CD4-positive, CD25-positive, alpha-beta regulatory T cell (primary cell): Measurements from ENCODE around the gene DHTKD1. TPM values are rescaled to one million over a fixed set of nuclear protein-coding genes. Genes with fewer than 3 reads are reported as not detected.

Experiments used
- ATAC-seq, 2 donors: fragments of 150-1000 bp; cut with Tn5 transposase; one replicate each; pipeline ENCODE4 v1.10.0; 2021; ENCODE audit warnings: low read depth in 2 of 2, moderate number of reproducible peaks in 2 of 2, moderate library complexity in 1 of 2
- DNase-seq, 3 donors: peaks; one replicate each; pipeline versions ENCODE4 v3.0.0 to v3.0.0-alpha.2; 2012 to 2022; ENCODE audit warnings: mixed read lengths in 1 of 3
- H3K27ac ChIP-seq: one replicate; pipeline ENCODE4 v1.7.0; 2013; ENCODE audit warnings: mild to moderate bottlenecking, low read length; ENCODE audit not compliant: insufficient read depth, poor library complexity, severe bottlenecking
- H3K27me3 ChIP-seq: one replicate; pipeline ENCODE4 v1.7.0; 2013; ENCODE audit warnings: low read length; ENCODE audit not compliant: control insufficient read depth, insufficient read depth
- H3K36me3 ChIP-seq: one replicate; pipeline ENCODE4 v1.7.0; 2013; ENCODE audit warnings: mild to moderate bottlenecking, low read length, moderate library complexity; ENCODE audit not compliant: control insufficient read depth, insufficient read depth
- H3K4me1 ChIP-seq: 2 replicates; pipeline ENCODE4 v1.7.0; 2013; ENCODE audit warnings: mild to moderate bottlenecking, low read length; ENCODE audit not compliant: insufficient read depth, control insufficient read depth, poor library complexity, severe bottlenecking
- H3K4me3 ChIP-seq: one replicate; pipeline ENCODE4 v1.7.0; 2013; ENCODE audit warnings: low read depth, mild to moderate bottlenecking, low read length, moderate library complexity
- H3K9me3 ChIP-seq, 2 experiments: 1 replicate in 1 of 2; 2 replicates in 1 of 2; pipeline ENCODE4 v1.7.0; 2013; ENCODE audit warnings: low read length in 2 of 2, mild to moderate bottlenecking in 1 of 2, moderate library complexity in 1 of 2; ENCODE audit not compliant: control insufficient read depth in 2 of 2
- H3K27ac Mint-ChIP-seq, 3 donors: one replicate each; pipeline ENCODE4 v1.8.0; 2020 to 2022; ENCODE audit warnings: mild to moderate bottlenecking in 3 of 3, mixed read lengths in 3 of 3, moderate library complexity in 2 of 3
- H3K27me3 Mint-ChIP-seq: one replicate; pipeline ENCODE4 v1.8.0; 2022; ENCODE audit warnings: mild to moderate bottlenecking, mixed read lengths
- H3K36me3 Mint-ChIP-seq: one replicate; pipeline ENCODE4 v1.8.0; 2020; ENCODE audit warnings: mixed read lengths
- H3K4me1 Mint-ChIP-seq, 4 donors: one replicate each; pipeline ENCODE4 v1.8.0; 2020 to 2022; ENCODE audit warnings: mixed read lengths in 4 of 4, mild to moderate bottlenecking in 1 of 4
- H3K4me3 Mint-ChIP-seq, 4 donors: one replicate each; pipeline ENCODE4 v1.8.0; 2020 to 2022; ENCODE audit warnings: mild to moderate bottlenecking in 4 of 4, mixed read lengths in 4 of 4, moderate library complexity in 3 of 4
- H3K9me3 Mint-ChIP-seq, 7 donors: one replicate each; pipeline ENCODE4 v1.8.0; 2020 to 2022; ENCODE audit warnings: mixed read lengths in 7 of 7, mild to moderate bottlenecking in 3 of 7, moderate library complexity in 2 of 7
- polyA plus RNA-seq, 4 donors: library from polyadenylated mRNA; unstranded; fragments of 300-500 nt; fragmentation: Illumina TruSeq; gene quantifications; one replicate each; pipeline ENCODE4 v1.2.3, GENCODE V29; 2021
- total RNA-seq: library from RNA; stranded (reverse); gene quantifications from one replicate; pipeline ENCODE4 v1.2.3, GENCODE V29; 2022

The DHTKD1 gene
- total and polyA plus RNA-seq, 5 donors from 2014 or later = 6.0 to 18.9 (median 8.7) TPM

DNA sequence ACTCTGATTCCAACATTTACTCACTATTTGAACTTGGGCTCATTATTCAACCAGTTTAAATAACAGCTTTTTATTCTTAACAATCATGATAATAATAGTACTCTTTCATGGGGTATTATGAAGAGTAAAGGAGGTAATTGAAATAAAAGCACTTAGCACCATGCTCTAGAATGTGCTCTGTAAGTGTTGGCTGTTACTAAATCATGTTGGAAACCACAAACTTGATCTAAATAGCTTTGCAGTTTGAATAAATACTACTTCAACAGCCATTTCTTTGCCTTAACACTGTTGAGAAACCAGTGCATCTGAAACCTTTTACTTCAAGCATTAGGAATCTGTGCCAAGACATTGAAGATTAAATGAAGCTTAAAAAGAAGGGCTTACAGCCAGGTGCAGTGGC, 18.2 kb upstream of the DHTKD1 start:
- Histone ChIP-seq H3K9me3 (no peaks in the 10 kb centered on the region), H3K4me3 (no peak overlapping the region), H3K4me1 (no peaks in the 10 kb centered on the region), H3K36me3 (no peaks in the 10 kb centered on the region), H3K27me3 (no peaks in the 10 kb centered on the region), H3K27ac (no peak overlapping the region)
- H3K27me3 Mint-ChIP-seq = peaks cover 5% of the 10 kb centered on the region
- H3K36me3 Mint-ChIP-seq = no peaks in the 10 kb centered on the region
- DNase-seq = no peak
- peak overlapping the region in 1 of 3 donors; percentile 9 for H3K27ac Mint-ChIP-seq
- peak overlapping the region in 1 of 4 donors; percentile 6 for H3K4me3 Mint-ChIP-seq
- peaks cover 0 to 2% (median 0%) of the 10 kb centered on the region in 7 donors for H3K9me3 Mint-ChIP-seq
- peaks cover 0 to 8% (median 1%) of the 10 kb centered on the region in 4 donors for H3K4me1 Mint-ChIP-seq
- no peak for ATAC-seq

GRCh38 chr10:12051241-12051640, 17.5 kb upstream of the DHTKD1 start:
- Histone ChIP-seq H3K4me1 (no peaks in the 10 kb centered on the region), H3K27ac (no peak overlapping the region), H3K9me3 (no peaks in the 10 kb centered on the region), H3K36me3 (no peaks in the 10 kb centered on the region), H3K27me3 (no peaks in the 10 kb centered on the region), H3K4me3 (no peak overlapping the region)
- peaks cover 5% of the 10 kb centered on the region for H3K27me3 Mint-ChIP-seq
- no peak for ATAC-seq
- peaks cover 0 to 8% (median 1%) of the 10 kb centered on the region in 4 donors for H3K4me1 Mint-ChIP-seq
- no peaks in the 10 kb centered on the region for H3K36me3 Mint-ChIP-seq
- peak overlapping the region in 1 of 3 donors; percentile 38 for H3K27ac Mint-ChIP-seq
- no peak overlapping the region for H3K4me3 Mint-ChIP-seq
- DNase-seq = no peak
- peaks cover 0 to 2% (median 0%) of the 10 kb centered on the region in 7 donors for H3K9me3 Mint-ChIP-seq

- H3K36me3 Mint-ChIP-seq = no peaks in the 10 kb centered on the region
- Histone ChIP-seq H3K4me1 (no peaks in the 10 kb centered on the region), H3K36me3 (no peaks in the 10 kb centered on the region), H3K9me3 (no peaks in the 10 kb centered on the region), H3K27ac (no peak overlapping the region), H3K4me3 (no peak overlapping the region), H3K27me3 (no peaks in the 10 kb centered on the region)
- H3K27ac Mint-ChIP-seq = no peak overlapping the region
- no peak overlapping the region for H3K4me3 Mint-ChIP-seq
- DNase-seq (no peak), ATAC-seq (no peak)
- H3K9me3 Mint-ChIP-seq = no peaks in the 10 kb centered on the region
- peaks cover 0 to 8% (median 1%) of the 10 kb centered on the region in 4 donors for H3K4me1 Mint-ChIP-seq
- H3K27me3 Mint-ChIP-seq = no peaks in the 10 kb centered on the region
These were observed 13.0 kb upstream of the DHTKD1 start for GRCh38 chr10:12055732-12056131.

GRCh38 chr10:12056748-12057147, 12.0 kb upstream of the DHTKD1 start:
- H3K9me3 ChIP-seq = no peaks in the 10 kb centered on the region
- H3K27ac ChIP-seq = no peak overlapping the region
- Mint-ChIP-seq H3K27ac (peak overlapping the region in 1 of 3 donors; percentile 42), H3K9me3 (no peaks in the 10 kb centered on the region), H3K27me3 (no peaks in the 10 kb centered on the region), H3K36me3 (no peaks in the 10 kb centered on the region), H3K4me3 (no peak overlapping the region), H3K4me1 (peaks cover 0 to 8% (median 0%) of the 10 kb centered on the region in 4 donors)
- no peaks in the 10 kb centered on the region for H3K4me1 ChIP-seq
- ATAC-seq (no peak), DNase-seq (no peak)
- H3K36me3 ChIP-seq = no peaks in the 10 kb centered on the region
- H3K27me3 ChIP-seq = no peaks in the 10 kb centered on the region
- no peak overlapping the region for H3K4me3 ChIP-seq

- no peak overlapping the region for H3K27ac ChIP-seq
- no peaks in the 10 kb centered on the region for H3K36me3 Mint-ChIP-seq
- no peaks in the 10 kb centered on the region for H3K4me1 Mint-ChIP-seq
- DNase-seq (no peak), ATAC-seq (no peak)
- no peak overlapping the region for H3K4me3 ChIP-seq
- H3K36me3 ChIP-seq = no peaks in the 10 kb centered on the region
- no peak overlapping the region for H3K4me3 Mint-ChIP-seq
- no peaks in the 10 kb centered on the region for H3K4me1 ChIP-seq
- H3K27me3 ChIP-seq = no peaks in the 10 kb centered on the region
- no peaks in the 10 kb centered on the region for H3K9me3 ChIP-seq
- no peaks in the 10 kb centered on the region for H3K27me3 Mint-ChIP-seq
- no peaks in the 10 kb centered on the region for H3K9me3 Mint-ChIP-seq
- no peak overlapping the region for H3K27ac Mint-ChIP-seq
These were observed 7.6 kb upstream of the DHTKD1 start for GRCh38 chr10:12061124-12061523.

- Histone ChIP-seq H3K27ac (no peak overlapping the region), H3K4me3 (no peak overlapping the region), H3K9me3 (no peaks in the 10 kb centered on the region), H3K27me3 (no peaks in the 10 kb centered on the region), H3K36me3 (no peaks in the 10 kb centered on the region), H3K4me1 (peaks cover 1% of the 10 kb centered on the region)
- Mint-ChIP-seq H3K27ac (no peak overlapping the region), H3K4me1 (peaks cover 0 to 5% (median 2%) of the 10 kb centered on the region in 4 donors), H3K4me3 (no peak overlapping the region), H3K36me3 (no peaks in the 10 kb centered on the region), H3K9me3 (no peaks in the 10 kb centered on the region), H3K27me3 (no peaks in the 10 kb centered on the region)
- no peak for ATAC-seq
- no peak for DNase-seq
These were observed 5.8 kb upstream of the DHTKD1 start for GRCh38 chr10:12062754-12063482.

DNA sequence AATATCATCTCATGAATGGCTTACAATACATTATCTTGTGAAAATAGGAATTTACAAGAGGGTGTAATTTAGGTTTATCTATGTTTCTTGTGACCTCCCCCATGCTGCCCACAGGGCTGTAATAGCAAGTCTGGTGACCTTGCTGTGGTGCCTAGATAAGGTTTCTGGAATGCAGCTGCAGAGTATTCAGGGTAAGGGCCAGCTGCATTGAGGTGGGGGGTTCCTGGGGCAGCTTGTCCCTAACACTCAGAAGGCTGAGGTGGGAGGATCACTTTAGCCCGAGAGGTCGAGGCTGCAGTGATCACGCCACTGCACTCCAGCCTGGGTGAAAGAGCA, 5.3 kb upstream of the DHTKD1 start:
- Histone ChIP-seq H3K36me3 (no peaks in the 10 kb centered on the region), H3K27ac (no peak overlapping the region), H3K27me3 (no peaks in the 10 kb centered on the region), H3K4me3 (no peak overlapping the region), H3K9me3 (no peaks in the 10 kb centered on the region), H3K4me1 (peaks cover 7% of the 10 kb centered on the region)
- ATAC-seq (no peak), DNase-seq (no peak)
- Mint-ChIP-seq H3K27me3 (no peaks in the 10 kb centered on the region), H3K27ac (no peak overlapping the region), H3K4me3 (no peak overlapping the region), H3K36me3 (no peaks in the 10 kb centered on the region), H3K9me3 (no peaks in the 10 kb centered on the region), H3K4me1 (peaks cover 2 to 7% (median 6%) of the 10 kb centered on the region in 4 donors)

- H3K9me3 ChIP-seq = no peaks in the 10 kb centered on the region
- DNase-seq (no peak), ATAC-seq (no peak)
- H3K4me3 ChIP-seq = no peak overlapping the region
- Mint-ChIP-seq H3K27me3 (no peaks in the 10 kb centered on the region), H3K4me3 (peak overlapping the region in 2 of 4 donors; percentile 38 to 76), H3K27ac (peak overlapping the region in 2 of 3 donors; percentile 28 to 71), H3K4me1 (peaks cover 14 to 30% (median 19%) of the 10 kb centered on the region in 4 donors), H3K36me3 (no peaks in the 10 kb centered on the region), H3K9me3 (no peaks in the 10 kb centered on the region)
- H3K36me3 ChIP-seq = no peaks in the 10 kb centered on the region
- peaks cover 15% of the 10 kb centered on the region for H3K4me1 ChIP-seq
- no peak overlapping the region for H3K27ac ChIP-seq
- no peaks in the 10 kb centered on the region for H3K27me3 ChIP-seq
These were observed 1.4 kb upstream of the DHTKD1 start for GRCh38 chr10:12067336-12067735.
